IPS-11a (cell line): ENCODE measurements around the gene RUFY4.
"Not testable (repeated sequence)": the region's sequence is repeated elsewhere in the genome, so short reads cannot be mapped to it uniquely, and the experiment has no call there.

Experiments
- H3K4me3 ChIP-seq: one replicate; pipeline ENCODE4 v1.5.1; 2013; ENCODE audit warnings: low read depth, low read length, control low read depth

Gene RUFY4

DNA sequence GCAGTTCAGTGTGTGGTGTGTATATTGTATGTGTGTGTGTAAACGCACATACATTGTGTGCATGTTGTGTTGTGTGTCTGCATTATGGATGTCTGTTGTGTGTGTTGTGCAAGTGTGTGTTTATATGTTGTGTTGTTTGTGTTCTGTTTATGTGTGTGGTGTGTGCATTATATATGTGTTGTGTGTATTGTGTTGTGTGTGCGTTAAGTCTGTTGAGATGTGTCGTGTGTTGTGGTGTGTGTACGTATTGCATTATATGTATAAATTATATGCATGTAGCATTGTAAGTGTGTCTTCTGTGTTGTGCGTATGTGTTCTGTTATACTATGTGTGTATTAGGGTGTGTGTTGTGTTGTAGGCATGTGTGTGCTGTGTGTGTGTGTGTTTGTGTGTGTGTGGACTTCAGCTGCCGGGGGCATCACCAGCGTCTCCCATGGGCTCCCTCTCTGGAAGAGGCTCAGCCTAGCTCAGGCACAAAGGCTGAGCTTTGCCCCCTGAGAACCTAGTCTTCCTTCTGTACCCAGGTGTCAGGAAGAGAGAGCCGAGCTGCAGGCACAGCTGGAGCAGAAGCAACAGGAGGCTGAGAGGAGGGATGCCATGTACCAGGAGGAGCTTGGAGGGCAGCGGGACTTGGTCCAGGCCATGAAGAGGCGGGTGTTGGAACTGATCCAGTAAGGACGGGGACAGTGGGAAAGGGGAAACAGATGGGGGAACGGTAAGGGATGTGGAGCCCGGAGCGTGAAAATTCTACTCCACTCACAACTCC, 13.7 kb downstream of the RUFY4 start:
- no peak overlapping the region for H3K4me3 ChIP-seq

- no peak overlapping the region for H3K4me3 ChIP-seq
Observed at GRCh38 chr2:218083352-218083676, 14.3 kb downstream of the RUFY4 start.

DNA sequence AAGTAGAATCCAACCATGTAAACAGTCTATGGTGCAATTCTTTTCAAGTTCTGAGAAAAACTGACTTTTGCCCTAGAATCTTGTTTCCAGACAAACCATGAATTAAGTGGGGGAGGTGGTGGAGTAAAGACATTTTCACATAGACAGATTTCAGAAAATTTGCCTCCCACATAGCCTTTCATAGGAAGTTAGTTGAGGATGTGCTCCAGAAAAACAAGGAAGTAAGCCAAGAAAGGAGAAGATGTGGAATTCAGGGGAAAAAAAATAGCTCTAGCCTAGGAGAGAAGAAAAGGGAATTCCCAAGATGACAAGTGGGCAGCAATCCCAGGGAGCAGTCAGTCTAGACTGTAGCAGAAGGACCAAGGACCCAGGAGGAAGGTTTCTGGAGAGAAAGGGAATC, 17.4 kb downstream of the RUFY4 start:
- H3K4me3 ChIP-seq: no peak overlapping the region

GRCh38 chr2:218089259-218089658, 20.2 kb downstream of the RUFY4 start:
- no peak overlapping the region for H3K4me3 ChIP-seq

DNA sequence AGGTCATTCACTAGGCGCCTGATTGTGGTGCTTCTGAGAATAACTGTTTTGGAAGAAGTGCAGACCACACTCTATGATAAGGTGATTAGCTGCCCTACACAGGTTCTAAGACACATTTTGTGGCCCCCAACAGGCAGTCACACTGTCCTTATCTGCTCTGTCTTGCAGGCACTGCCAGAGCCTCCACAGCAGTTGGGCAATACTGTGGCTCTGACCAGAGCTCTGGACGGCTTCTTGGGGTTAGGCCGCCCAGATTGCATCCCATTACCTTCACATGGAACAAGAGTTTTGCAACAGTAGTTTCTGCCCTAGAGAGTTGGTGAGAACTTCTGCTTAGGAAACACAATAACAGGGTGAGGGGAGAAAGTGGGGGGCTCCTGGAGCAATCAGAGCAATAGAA, 22.7 kb downstream of the RUFY4 start:
- H3K4me3 ChIP-seq: no peak overlapping the region

GRCh38 chr2:218093879-218094278, 24.8 kb downstream of the RUFY4 start:
- no peak overlapping the region for H3K4me3 ChIP-seq

DNA sequence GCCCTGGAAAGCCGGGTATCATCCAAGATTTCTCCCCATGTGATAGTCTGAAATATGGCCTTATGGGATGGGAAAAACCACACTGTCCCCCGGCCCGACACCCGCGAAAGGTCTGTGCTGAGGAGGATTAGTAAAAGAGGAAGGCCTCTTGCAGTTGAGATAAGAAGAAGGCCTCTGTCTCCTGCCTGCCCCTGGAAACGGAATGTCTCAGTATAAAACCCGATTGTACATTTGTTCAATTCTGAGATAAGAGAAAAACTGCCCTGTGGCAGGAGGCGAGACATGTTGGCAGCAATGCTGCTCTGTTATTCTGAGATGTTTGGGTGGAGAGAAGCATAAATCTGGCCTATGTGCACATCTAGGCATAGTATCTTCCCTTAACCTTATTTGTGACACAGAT, 26.8 kb downstream of the RUFY4 start:
- no peak overlapping the region for H3K4me3 ChIP-seq

DNA sequence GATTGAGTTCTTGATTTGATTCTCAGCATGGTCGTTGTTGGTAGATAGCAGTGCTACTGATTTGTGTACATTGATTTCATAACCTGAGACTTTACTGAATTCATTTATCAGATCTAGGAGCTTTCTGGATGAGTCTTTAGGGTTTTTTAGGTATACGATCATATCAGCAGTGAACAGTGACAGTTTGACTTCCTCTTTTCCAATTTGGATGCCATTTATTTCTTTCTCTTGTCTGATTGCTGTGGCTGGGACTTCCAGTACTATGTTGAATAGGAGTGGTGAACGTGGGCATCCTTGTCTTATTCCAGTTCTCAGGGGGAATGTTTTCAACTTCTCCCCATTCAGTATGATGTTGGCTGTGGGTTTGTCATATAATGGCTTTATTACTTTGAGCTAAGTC, 28.9 kb downstream of the RUFY4 start:
- H3K4me3 ChIP-seq: no peak overlapping the region

DNA sequence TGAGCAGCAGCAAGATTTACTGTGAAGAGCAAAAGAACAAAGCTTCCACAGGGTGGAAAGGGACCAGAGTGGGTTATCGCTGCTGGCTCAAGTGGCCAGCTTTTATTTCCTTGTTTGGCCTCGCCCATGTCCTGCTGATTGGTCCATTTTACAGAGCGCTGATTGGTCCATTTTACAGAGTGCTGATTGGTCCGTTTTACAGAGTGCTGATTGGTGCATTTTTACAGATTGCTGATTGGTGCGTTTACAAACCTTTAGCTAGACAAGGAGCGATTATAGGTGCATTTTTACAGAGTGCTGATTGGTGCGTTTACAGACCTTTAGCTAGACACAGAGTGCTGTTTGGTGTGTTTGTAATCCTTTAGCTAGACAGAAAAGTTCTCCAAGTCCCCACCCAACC, 39.8 kb downstream of the RUFY4 start:
- not testable (repeated sequence) for H3K4me3 ChIP-seq

DNA sequence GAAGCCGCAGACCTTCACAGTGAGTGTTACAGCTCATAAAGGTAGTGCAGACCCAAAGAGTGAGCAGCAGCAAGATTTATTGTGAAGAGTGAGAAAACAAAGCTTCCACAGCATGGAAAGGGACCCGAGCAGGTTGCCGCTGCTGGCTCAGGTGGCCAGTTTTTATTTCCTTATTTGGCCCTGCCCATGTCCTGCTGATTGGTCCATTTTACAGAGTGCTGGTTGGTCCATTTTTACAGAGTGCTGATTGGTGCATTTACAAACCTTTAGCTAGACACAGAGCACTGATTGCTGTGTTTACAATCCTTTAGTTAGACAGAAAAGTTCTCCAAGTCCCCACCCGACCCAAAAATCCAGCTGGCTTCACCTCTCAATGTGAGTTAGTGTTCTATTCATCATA, 52.7 kb downstream of the RUFY4 start:
- not testable (repeated sequence) for H3K4me3 ChIP-seq

DNA sequence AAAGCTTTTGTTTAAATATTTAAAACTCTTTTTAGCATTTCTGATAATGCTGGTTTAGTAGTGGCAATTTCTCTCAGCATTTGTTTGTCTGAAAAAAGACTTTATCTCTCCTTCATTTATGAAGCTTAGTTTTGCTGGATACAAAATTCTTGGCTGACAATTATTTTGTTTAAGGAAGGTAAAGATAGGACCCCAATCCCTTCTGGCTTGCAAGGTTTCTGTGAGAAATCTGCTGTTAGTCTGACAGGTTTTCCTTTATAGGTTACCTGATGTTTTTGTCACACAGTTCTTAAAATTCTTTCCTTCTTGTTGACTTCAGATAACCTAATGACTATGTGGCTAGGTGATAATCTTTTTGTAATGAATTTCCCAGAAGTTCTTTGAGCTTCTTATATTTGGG, 53.2 kb downstream of the RUFY4 start:
- H3K4me3 ChIP-seq: not testable (repeated sequence)

- no peak overlapping the region for H3K4me3 ChIP-seq
Observed at GRCh38 chr2:218123986-218124385, 54.9 kb downstream of the RUFY4 start.

DNA sequence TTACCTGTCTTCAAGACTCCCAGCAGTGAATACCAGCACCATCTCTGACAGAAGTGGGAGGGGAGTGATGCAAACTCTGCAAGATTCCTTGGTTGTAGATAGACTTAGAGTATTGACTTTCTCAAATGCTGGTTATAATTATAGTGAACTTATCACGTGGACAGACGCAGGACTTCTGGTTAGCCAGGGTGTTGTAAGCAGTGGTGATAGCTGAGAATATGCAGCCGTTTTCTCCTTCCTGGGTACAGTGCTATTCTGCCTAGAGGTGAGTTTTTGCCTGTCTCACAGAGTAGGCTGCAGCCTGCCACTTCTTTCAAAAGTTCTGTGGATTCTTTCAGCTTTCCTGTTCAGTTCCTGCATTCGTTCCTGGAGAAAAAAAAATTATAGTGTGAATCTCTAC, 56.0 kb downstream of the RUFY4 start:
- no peak overlapping the region for H3K4me3 ChIP-seq

DNA sequence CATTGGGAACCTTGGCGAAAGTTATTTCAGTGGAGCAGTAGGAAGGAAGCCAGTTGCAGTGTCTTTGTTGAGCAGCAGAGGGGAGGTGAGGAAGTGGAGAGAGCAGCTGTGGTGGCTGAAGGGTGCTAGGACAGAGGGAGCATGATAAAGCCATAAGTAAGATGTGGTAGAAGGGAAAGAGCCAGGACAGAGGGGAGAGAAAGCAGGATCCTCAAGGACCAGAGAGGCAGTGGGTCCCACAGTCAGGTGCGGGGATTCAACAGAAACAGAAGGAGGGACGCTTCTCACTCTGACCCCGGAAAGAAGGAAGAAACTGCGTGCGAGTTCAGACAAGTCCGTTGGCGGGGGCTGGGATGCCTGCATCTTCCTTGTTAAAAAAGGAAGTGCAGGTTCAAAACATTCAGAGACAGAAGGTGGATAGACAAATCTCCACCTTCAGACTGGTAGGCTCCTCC, 56.6 kb downstream of the RUFY4 start, which contains the start of gene CXCR2:
Gene CXCR2 (plus strand): TSS at position 403 of the 455 bp plus-strand sequence. CDS start 8,774 bp downstream, outside the sequence.
- H3K4me3 ChIP-seq: no peak within 1 kb of the TSS

DNA sequence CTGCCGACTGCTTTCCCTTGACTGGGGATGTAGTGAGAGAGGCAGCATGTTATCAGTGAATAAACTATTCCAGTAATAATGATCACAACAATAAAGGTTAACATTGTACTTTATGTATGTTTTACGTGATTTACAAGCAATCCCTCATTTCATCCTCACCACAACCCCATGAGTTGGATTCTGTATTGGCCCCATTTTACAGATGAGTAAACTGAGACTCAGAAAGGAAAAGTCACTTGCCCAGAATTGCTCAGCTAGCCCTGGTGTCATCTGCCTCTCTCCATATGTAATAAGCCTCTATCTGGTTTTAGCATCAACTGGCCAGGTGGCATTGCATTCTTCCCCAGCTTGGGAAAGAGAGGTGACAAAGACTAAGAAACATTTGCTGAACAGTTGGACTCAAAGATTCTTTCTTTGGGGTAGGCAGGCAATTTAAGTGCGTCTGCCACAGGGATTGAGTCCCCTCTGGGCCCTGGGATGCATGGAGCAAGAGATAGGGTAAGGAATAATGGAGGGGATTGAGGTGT, 58.9 kb downstream of the RUFY4 start:
- no peak overlapping the region for H3K4me3 ChIP-seq

DNA sequence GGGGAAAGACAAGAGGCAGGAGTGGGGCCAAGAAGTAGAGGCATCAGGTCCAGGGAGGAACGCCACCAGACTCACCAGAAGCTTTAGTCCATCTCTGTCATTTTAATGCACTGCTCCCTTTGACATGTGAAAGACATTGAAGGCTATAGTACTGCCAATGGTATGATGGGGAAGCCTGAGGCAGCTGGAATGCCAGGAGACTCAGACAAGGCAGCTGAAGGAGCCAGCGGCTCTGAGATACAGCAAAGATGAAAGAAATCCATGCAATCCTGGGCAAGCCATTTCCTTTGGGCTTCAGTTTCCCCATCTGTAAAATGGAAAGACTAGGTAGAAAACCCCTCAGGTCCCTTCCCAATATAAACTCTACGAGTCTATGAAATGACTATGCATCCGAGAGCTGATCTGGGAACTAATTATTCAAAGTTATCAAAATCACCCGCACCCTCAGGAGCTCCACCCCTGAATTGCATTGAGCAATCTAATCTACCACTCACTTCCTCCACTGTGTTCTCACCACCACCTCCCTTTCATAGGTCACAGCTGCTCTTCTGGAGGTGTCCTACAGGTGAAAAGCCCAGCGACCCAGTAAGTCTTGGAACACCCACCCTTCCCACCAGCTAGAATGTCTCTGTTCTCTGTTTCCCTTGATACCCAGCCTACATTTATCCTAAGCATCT, 59.9 kb downstream of the RUFY4 start:
- H3K4me3 ChIP-seq: no peak overlapping the region

GRCh38 chr2:218129458-218130135, 60.5 kb downstream of the RUFY4 start:
- no peak overlapping the region for H3K4me3 ChIP-seq

DNA sequence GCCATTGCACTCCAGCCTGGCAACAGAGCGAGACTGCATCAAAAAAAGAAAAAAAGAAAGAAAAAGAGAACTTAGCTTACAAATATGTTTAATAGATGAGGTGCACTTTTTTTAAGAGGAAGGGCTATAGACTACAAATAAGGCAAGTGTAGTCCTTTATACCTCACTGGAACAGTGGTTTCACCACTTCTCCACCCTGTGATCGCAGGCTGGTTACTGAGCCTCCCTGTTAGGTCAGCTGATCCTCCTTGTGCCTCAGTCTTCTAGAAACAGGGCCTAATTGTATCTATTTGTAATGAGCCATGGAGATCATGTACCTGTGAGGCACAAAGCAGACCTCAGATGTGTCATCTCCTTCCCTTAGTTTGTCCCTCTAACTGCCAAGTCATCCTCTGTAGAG, 61.3 kb downstream of the RUFY4 start:
- H3K4me3 ChIP-seq: no peak overlapping the region

GRCh38 chr2:218130822-218131221, 61.8 kb downstream of the RUFY4 start:
- H3K4me3 ChIP-seq: no peak overlapping the region

GRCh38 chr2:218137514-218137913, 68.5 kb downstream of the RUFY4 start:
- H3K4me3 ChIP-seq: no peak overlapping the region

DNA sequence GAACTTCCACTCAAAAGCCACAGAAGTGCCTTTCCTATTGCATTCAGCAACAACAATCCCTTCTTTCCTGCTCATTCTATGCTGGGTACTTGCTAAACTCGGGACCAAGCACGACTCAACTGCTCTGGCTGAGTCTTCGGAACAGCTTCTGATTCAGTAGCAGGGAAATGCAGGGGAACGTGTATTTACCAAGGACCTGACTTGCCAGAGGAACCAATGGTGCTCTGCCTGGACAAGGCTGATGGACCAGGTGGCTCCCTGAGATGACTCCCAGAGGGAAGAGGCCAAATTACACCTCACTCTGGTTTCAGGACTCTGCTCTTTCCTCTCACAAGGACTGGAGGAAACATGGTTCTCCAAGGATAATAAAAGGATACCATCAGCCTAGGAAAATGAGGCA, 69.0 kb downstream of the RUFY4 start:
- H3K4me3 ChIP-seq: no peak overlapping the region
